ENCODE data around the gene KCNC2. TPM values are rescaled to one million over a fixed set of nuclear protein-coding genes. Genes with fewer than 3 reads are reported as not detected.

Gene KCNC2
- not detected in 5 replicates for total RNA-seq (2022; extraction: Qiagen RNA extraction; ENCODE audit: low read depth)

DNA sequence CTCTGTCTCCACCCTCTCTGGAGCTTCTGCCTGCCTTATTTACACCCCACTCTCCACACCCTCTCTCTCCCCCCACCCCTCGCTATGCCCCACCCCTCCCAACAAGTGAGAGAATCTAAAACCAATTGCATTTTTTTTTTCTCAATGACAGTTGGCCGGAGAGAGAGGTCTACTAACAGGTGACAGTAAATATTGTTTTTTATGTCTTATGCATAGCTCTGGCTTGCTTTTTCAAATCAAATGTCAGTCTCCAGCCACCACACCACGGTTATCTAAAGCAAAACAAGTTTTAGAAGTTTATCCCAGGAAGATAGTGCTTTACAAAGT is at the start of gene KCNC2:
KCNC2 (minus strand) TSS at position 28 of the 327 bp plus-strand sequence.

Other genes starting within 250 kb of the KCNC2 start
- gene CAPS2, start 120.5 kb upstream of the KCNC2 start, total RNA-seq (2022; extraction: Qiagen RNA extraction; ENCODE audit: low read depth), result 1.4 to 2.1 TPM (median 1.7 TPM) in 5 replicates
- gene GLIPR1L1, start 124.8 kb upstream of the KCNC2 start, total RNA-seq (2022; extraction: Qiagen RNA extraction; ENCODE audit: low read depth), result not detected in 5 replicates
- gene GLIPR1L2, start 181.2 kb upstream of the KCNC2 start, total RNA-seq (2022; extraction: Qiagen RNA extraction; ENCODE audit: low read depth), result 0.11 to 0.14 TPM (median 0.12 TPM) in 4 of 5 replicates, not detected in the other